Esophagus squamous epithelium (tissue), 5 donors: ENCODE results near the gene DAB2IP. TPM values are rescaled to one million over a fixed set of nuclear protein-coding genes. Genes with fewer than 3 reads are reported as not detected.
"Not testable (repeated sequence)": the region's sequence is repeated elsewhere in the genome, so short reads cannot be mapped to it uniquely, and the experiment has no call there.

ENCODE experiments used
- DNase-seq: peaks from one replicate; lab custom pipeline; 2025; lab: John Stamatoyannopoulos, UW
- H3K27ac ChIP-seq, 4 donors: fragments of 200-600 bp; sonication (generic); one replicate each; pipeline ENCODE4 v1.5.1; 2016 to 2019; ENCODE audit warnings: mild to moderate bottlenecking in 1 of 4
- H3K27me3 ChIP-seq, 4 donors: fragments of 200-600 bp; sonication (generic); 1 replicate in 3 of 4; 2 replicates in 1 of 4; pipeline versions ENCODE4 v1.5.1 to v1.6.0; 2017 to 2021; ENCODE audit warnings: antibody characterized with exemption in 1 of 4
- H3K36me3 ChIP-seq, 3 donors: fragments of 200-600 bp; sonication (generic); one replicate each; pipeline ENCODE4 v1.5.1; 2016 to 2019
- H3K4me1 ChIP-seq, 3 donors: fragments of 200-600 bp; sonication (generic); one replicate each; pipeline ENCODE4 v1.5.1; 2017 to 2019
- H3K4me3 ChIP-seq, 4 donors: fragments of 200-600 bp; sonication (generic); 1 replicate in 3 of 4; 2 replicates in 1 of 4; pipeline ENCODE4 v1.5.1; 2016 to 2019; ENCODE audit warnings: mild to moderate bottlenecking in 2 of 4, moderate library complexity in 1 of 4
- H3K9me3 ChIP-seq, 3 donors: fragments of 200-600 bp; sonication (generic); one replicate each; pipeline ENCODE4 v1.5.1; 2016 to 2019
- POLR2A ChIP-seq, 4 donors: fragments of 450-650 bp; IDR thresholded peaks; one replicate each; pipeline ENCODE4 v1.6.1; 2017; ENCODE audit warnings: antibody characterized with exemption in 4 of 4, mild to moderate bottlenecking in 4 of 4, moderate library complexity in 3 of 4
- WGBS, 2 donors: methylation state at CpG; one replicate each; pipeline ENCODE4 v1.1.5; 2018; 5-methylcytosine and 5-hydroxymethylcytosine counted together
- intact Hi-C: fragments of 100-400 bp; cut with DNase I; formaldehyde crosslinking; loops from one replicate; pipeline ENCODE4 v1.15.0; 2022
- total RNA-seq, 4 donors: library from RNA; depleted of rRNA; stranded (reverse); fragments of >200 nt; gene quantifications; one replicate each; pipeline ENCODE4 v1.1.0, GENCODE V29; 2016
- TF ChIP-seq, protein P1 (sequence below), 6 experiments: fragments of 450-650 bp in 4 of 6; fragments of 200-600 bp in 2 of 6; sonication (generic) in 2 of 6; IDR thresholded peaks; one replicate each; pipeline ENCODE4 v1.5.1; 2016 to 2019; ENCODE audit warnings: antibody characterized with exemption in 6 of 6, mild to moderate bottlenecking in 4 of 6, moderate library complexity in 4 of 6
- donor health status: DM: yes; HTN: yes; CAD: no.

Gene DAB2IP
- total RNA-seq, 4 donors from 2014 or later, result 28.3 to 48.8 (median 38.1) TPM

DNA sequence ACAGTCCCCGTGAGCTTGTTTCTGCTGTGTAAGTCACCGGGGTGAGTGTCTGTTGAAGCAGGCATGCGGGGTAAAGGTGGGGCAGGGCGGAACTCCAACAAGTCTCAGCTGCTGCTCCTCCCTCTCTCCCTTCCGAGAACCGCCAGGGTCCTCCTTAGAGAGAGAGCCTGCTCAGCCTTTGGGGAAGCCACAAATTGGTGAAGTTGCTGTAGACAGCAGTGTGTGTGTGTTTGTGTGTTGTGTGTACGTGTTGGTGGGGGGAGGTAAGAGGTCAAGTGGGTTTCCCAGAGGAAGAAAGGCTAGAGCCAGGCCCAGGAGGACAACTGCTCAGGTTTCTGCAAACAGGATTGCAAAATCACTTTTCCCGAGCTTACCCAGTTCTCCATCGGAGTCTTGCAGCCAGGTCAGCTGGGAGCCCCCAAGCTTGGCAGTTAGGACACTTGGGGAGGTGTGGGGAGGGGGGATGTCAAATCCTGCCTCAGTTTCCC lies 38.9 kb upstream of the DAB2IP start:
- Histone ChIP-seq H3K36me3 (no peaks in the 10 kb centered on the region), H3K4me1 (peaks cover 11 to 54% (median 38%) of the 10 kb centered on the region in 3 donors), H3K27ac (peak overlapping the region; percentile 64 to 78 (median 70)), H3K9me3 (no peaks in the 10 kb centered on the region), H3K4me3 (peak overlapping the region in 1 of 4 donors; percentile 22), H3K27me3 (no peaks in the 10 kb centered on the region)
- TF ChIP-seq POLR2A (IDR thresholded peaks at IDR 0.05), result no peak
- TF ChIP-seq, protein P1, sequence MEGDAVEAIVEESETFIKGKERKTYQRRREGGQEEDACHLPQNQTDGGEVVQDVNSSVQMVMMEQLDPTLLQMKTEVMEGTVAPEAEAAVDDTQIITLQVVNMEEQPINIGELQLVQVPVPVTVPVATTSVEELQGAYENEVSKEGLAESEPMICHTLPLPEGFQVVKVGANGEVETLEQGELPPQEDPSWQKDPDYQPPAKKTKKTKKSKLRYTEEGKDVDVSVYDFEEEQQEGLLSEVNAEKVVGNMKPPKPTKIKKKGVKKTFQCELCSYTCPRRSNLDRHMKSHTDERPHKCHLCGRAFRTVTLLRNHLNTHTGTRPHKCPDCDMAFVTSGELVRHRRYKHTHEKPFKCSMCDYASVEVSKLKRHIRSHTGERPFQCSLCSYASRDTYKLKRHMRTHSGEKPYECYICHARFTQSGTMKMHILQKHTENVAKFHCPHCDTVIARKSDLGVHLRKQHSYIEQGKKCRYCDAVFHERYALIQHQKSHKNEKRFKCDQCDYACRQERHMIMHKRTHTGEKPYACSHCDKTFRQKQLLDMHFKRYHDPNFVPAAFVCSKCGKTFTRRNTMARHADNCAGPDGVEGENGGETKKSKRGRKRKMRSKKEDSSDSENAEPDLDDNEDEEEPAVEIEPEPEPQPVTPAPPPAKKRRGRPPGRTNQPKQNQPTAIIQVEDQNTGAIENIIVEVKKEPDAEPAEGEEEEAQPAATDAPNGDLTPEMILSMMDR (IDR thresholded peaks at IDR 0.05), result no peak
- DNase-seq, result no peak
- intact Hi-C loops, result no loop called here
- WGBS, 2 donors, result 7 to 25% methylated on average over 9 of the region's 9 CpGs

DNA sequence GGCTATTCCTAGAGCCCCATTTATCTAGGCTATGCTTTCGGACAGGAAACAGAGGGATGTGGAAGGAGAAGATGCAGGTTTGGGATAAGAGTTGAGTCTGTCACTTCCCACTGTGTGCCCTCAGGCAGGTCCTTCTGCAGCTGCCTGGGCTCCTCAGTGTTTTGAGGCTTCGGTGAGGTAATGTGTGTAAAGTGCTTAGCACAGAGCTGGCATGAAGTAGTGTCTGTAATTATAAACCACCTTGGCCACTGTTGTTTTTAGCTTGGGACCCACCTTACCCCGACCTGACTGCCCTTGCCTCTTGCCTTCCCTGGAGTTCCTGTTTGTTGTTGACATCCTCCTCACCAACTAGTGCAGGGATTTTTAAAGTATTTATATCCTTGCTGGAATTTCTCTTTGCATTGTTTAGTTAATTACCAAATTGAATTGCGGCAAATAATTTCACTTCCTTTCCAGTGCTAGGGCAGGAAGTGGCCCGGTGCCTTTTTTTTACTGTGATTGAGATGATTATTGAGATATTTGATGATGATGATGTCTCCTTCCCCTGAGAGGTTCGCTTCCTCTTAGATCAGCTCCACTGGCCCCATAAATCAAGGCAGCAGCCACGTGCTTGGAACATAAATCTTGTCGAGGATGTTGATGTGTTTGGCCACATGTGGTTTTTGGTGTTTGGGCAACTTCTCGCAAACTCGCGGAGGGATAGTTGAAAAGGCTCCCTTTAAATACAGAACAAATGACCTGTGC lies 38.3 kb upstream of the DAB2IP start:
- no peaks in the 10 kb centered on the region for H3K36me3 ChIP-seq
- no peak for DNase-seq
- intact Hi-C loops, result no loop called here
- H3K9me3 ChIP-seq, result no peaks in the 10 kb centered on the region
- no peaks in the 10 kb centered on the region for H3K27me3 ChIP-seq
- H3K4me1 ChIP-seq, result peaks cover 11 to 48% (median 34%) of the 10 kb centered on the region in 3 donors
- H3K4me3 ChIP-seq, result peak overlapping the region in 1 of 4 donors; percentile 22
- peak overlapping the region; percentile 64 to 78 (median 70) for H3K27ac ChIP-seq
- 45 to 61% methylated on average over 11 of the region's 11 CpGs for WGBS, 2 donors
- no peak for TF ChIP-seq POLR2A (IDR thresholded peaks at IDR 0.05)
- TF ChIP-seq, protein P1 (IDR thresholded peaks at IDR 0.05), result no peak

DNA sequence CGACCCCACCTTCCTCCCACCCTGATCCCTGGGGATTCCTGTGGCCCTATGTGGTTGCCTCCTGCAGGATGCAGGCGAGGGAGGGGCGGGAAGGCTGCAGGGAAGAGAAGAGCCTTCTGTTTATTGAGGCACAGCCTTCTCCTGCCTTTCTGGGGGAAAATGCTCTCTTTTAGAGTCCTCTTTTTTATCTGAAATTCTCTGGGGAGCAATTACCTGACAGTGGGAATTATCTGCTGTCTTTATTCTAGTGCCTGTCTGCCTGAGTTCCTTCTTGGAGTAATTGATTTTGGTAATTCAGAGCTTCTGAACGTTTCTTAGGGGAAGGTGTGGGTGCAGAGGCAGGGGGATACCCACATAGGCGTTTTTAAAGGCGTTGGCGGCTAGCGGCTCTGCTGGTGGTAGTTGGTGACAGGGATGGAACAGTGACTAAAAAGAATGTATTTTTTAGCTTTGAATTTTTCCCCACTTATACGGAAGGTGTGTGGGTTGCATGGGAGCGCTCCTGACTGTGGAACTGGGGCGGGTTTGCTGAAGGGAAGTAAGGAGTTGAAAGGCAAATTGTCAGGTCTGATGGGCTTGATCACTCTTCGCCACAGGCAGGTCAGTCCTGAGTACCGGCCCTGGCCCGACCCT lies 35.2 kb upstream of the DAB2IP start:
- H3K27ac ChIP-seq, result no peak overlapping the region
- H3K4me1 ChIP-seq, result peaks cover 11 to 43% (median 23%) of the 10 kb centered on the region in 3 donors
- H3K27me3 ChIP-seq, result no peaks in the 10 kb centered on the region
- TF ChIP-seq POLR2A (IDR thresholded peaks at IDR 0.05), result no peak
- TF ChIP-seq, protein P1 (IDR thresholded peaks at IDR 0.05), result no peak
- WGBS, 2 donors, result 89 to 92% methylated on average over 6 to 7 of the region's 14 CpGs
- no peak for DNase-seq
- intact Hi-C loops, result no loop called here
- no peaks in the 10 kb centered on the region for H3K9me3 ChIP-seq
- no peaks in the 10 kb centered on the region for H3K36me3 ChIP-seq
- no peak overlapping the region for H3K4me3 ChIP-seq

DNA sequence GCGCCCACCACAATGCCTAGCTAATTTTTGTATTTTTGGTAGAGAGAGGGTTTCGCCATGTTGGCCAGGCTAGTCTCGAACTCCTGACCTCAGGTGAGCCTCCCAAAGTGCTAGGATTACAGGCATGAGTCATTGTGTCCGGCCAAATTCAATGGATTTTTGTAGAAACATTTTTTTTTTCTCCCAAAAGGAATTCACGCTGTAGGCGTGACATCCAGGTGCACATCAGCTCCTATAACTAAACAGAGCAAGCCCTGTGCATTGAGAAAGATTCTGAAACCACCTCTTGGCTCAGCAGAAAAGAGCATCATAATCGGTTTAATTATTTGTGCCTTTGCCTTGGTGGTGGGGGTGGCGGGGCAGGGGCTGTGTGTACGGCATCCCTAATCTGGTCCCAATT lies 32.9 kb upstream of the DAB2IP start:
- Histone ChIP-seq H3K36me3 (no peaks in the 10 kb centered on the region), H3K4me3 (no peak overlapping the region), H3K9me3 (no peaks in the 10 kb centered on the region), H3K4me1 (peaks cover under 1 to 35% (median 8%) of the 10 kb centered on the region in 3 donors), H3K27me3 (no peaks in the 10 kb centered on the region), H3K27ac (no peak overlapping the region)
- 78% methylated on average over 8 to 9 of the region's 9 CpGs for WGBS, 2 donors
- intact Hi-C loops, result no loop called here
- TF ChIP-seq, protein P1 (IDR thresholded peaks at IDR 0.05), result no peak
- TF ChIP-seq POLR2A (IDR thresholded peaks at IDR 0.05), result no peak
- no peak for DNase-seq

DNA sequence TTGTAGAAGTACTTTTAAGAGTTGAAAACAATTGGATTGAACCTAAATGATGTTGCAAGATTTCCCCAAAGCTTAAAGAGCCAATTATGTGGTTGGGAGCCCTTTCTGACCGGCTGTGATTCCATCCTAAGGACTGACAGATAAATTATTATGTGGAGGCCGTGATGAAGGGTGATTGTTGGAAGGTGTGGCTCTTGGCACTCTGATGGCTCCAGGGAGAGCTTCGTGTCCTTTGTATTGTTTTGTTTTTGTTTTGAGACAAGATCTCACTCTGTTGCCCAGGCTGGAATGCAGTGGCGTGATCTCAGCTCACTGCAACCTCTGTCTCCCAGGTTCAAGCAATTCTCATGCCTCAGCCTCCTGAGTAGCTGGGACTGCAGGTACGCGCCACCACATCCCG lies 32.5 kb upstream of the DAB2IP start:
- 79 to 81% methylated on average over 7 of the region's 7 CpGs for WGBS, 2 donors
- intact Hi-C loops, H3K27me3 ChIP-seq, H3K9me3 ChIP-seq, H3K4me3 ChIP-seq, DNase-seq, H3K36me3 ChIP-seq: not testable (repeated sequence)
- peaks cover 0 to 31% (median 5%) of the 10 kb centered on the region in 3 donors for H3K4me1 ChIP-seq
- peak overlapping the region in 3 of 4 donors; percentile 25 to 58 (median 50) for H3K27ac ChIP-seq
